ENCODE data around the gene MAPT. TPM values are rescaled to one million over a fixed set of nuclear protein-coding genes. Genes with fewer than 3 reads are reported as not detected.

Gene MAPT
- total RNA-seq, 1 donor from 2014 or later, result 1.1 TPM

DNA sequence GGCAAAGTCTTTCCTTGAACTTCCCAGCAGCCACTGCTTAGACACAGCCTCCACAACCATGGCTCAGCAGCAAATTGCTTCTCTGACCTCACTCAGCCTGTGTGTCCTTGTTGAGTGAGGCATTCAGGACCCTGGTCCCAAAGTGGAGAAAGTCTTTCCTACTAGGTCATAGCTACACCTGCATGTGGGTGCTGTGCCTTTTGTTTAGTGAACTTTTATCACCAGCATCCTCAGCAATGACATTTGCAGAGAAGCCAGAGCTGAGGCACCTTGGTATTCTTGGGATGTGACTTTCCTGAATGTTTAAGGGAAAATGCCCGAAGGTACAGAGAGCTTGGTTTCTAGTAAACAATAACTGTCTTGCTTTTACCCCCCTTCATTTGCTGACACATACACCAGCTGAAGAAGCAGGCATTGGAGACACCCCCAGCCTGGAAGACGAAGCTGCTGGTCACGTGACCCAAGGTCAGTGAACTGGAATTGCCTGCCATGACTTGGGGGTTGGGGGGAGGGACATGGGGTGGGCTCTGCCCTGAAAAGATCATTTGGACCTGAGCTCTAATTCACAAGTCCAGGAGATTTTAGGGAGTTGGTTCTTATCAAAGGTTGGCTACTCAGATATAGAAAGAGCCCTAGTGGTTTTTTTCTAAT, 83.7 kb downstream of the MAPT start:
- Mint-ChIP-seq H3K27me3 (ENCODE audit: low read depth) (no peaks in the 10 kb centered on the region), H3K36me3 (ENCODE audit: low read depth) (no peaks in the 10 kb centered on the region)
- intact Hi-C loops (cut with micrococcal nuclease), result no loop called here

DNA sequence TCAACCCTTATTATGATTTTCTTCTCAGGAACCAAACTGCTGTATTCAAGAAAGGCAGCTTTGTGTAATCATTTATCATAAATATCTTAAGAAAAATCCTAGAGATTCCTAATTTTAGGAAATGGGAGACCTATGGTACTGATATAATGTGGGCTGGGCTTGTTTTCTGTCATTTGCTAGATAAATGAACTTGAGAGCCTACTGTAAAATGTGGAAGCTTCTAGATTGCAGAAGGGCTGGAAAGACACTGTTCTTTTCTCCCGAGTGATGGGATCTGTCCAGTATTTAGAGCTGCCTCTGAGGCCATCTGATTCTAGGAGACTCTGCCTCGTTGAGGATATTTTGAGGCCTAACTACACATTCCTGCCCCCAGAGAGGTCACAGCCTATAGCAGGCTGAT, 84.8 kb downstream of the MAPT start:
- intact Hi-C loops (cut with micrococcal nuclease), result no loop called here
- Mint-ChIP-seq H3K4me3 (ENCODE audit: low read depth) (no peak overlapping the region), H3K9me3 (no peaks in the 10 kb centered on the region), H3K27me3 (ENCODE audit: low read depth) (peaks cover 2% of the 10 kb centered on the region), H3K36me3 (ENCODE audit: low read depth) (no peaks in the 10 kb centered on the region), H3K4me1 (ENCODE audit: low read depth) (no peaks in the 10 kb centered on the region), H3K27ac (no peak overlapping the region)
- DNase-seq (ENCODE audit: low spot score), result no peak

More for the DNA sequence above, 83.7 kb downstream of the MAPT start:
- no peak for DNase-seq (ENCODE audit: low spot score)
- Mint-ChIP-seq H3K4me1 (ENCODE audit: low read depth) (no peaks in the 10 kb centered on the region), H3K4me3 (ENCODE audit: low read depth) (no peak overlapping the region), H3K27ac (no peak overlapping the region), H3K9me3 (no peaks in the 10 kb centered on the region)

DNA sequence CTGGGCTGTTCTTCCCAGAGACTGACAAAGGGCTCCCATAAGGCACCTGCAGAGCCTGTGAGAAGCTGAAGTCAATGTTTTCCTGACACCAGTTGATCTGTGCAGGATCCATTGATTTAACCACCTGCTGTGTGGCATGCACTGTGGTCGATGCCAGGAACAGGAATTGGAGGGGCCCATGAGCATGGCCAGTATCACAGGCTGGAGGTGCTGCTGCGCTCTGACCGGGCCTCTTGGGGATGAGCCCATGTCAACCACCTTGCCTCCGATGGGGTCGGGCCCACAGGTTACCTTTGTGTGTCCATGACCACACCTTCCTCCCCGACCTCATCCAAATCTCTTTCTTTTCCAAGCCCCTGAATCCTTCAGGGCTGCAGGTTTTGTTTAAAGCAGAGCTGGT, 86.5 kb downstream of the MAPT start:
- H3K4me3 Mint-ChIP-seq (ENCODE audit: low read depth), result no peak overlapping the region
- H3K36me3 Mint-ChIP-seq (ENCODE audit: low read depth), result no peaks in the 10 kb centered on the region
- no peak for DNase-seq (ENCODE audit: low spot score)
- H3K27me3 Mint-ChIP-seq (ENCODE audit: low read depth), result peaks cover 7% of the 10 kb centered on the region
- H3K27ac Mint-ChIP-seq, result no peak overlapping the region
- no peaks in the 10 kb centered on the region for H3K9me3 Mint-ChIP-seq
- intact Hi-C loops (cut with micrococcal nuclease), result no loop called here
- H3K4me1 Mint-ChIP-seq (ENCODE audit: low read depth), result no peaks in the 10 kb centered on the region

DNA sequence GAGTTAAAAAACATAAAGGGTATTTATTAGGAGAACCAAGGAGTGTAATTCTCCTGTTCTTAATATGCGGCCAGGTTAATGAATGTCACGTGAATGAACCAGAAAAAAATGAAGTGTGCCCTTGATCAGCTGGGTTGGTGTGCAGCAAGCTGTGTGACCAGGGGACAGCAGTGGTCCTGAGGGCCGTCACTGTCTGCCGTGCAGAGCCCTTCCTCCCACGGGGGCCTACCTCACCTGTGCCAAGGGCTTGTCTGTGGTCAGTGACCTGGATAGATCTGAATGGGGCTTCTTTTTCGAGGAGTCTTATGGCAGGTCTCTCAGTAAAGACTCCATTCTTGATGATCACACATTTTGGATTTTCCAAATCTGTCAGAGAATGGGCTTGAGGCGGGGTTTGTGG, 87.0 kb downstream of the MAPT start:
- H3K9me3 Mint-ChIP-seq, result no peaks in the 10 kb centered on the region
- H3K4me1 Mint-ChIP-seq (ENCODE audit: low read depth), result no peaks in the 10 kb centered on the region
- DNase-seq (ENCODE audit: low spot score), result no peak
- peaks cover 7% of the 10 kb centered on the region for H3K27me3 Mint-ChIP-seq (ENCODE audit: low read depth)
- no peak overlapping the region for H3K4me3 Mint-ChIP-seq (ENCODE audit: low read depth)
- H3K27ac Mint-ChIP-seq, result no peak overlapping the region
- no peaks in the 10 kb centered on the region for H3K36me3 Mint-ChIP-seq (ENCODE audit: low read depth)
- intact Hi-C loops (cut with micrococcal nuclease), result no loop called here

DNA sequence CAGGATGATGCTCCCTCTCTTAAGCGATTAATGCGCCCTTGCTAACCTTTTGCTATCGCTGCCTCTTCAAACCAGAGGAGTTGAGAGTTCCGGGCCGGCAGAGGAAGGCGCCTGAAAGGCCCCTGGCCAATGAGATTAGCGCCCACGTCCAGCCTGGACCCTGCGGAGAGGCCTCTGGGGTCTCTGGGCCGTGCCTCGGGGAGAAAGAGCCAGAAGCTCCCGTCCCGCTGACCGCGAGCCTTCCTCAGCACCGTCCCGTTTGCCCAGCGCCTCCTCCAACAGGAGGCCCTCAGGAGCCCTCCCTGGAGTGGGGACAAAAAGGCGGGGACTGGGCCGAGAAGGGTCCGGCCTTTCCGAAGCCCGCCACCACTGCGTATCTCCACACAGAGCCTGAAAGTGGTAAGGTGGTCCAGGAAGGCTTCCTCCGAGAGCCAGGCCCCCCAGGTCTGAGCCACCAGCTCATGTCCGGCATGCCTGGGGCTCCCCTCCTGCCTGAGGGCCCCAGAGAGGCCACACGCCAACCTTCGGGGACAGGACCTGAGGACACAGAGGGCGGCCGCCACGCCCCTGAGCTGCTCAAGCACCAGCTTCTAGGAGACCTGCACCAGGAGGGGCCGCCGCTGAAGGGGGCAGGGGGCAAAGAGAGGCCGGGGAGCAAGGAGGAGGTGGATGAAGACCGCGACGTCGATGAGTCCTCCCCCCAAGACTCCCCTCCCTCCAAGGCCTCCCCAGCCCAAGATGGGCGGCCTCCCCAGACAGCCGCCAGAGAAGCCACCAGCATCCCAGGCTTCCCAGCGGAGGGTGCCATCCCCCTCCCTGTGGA, 88.6 kb downstream of the MAPT start:
- no peak overlapping the region for H3K27ac Mint-ChIP-seq
- H3K27me3 Mint-ChIP-seq (ENCODE audit: low read depth), result peaks cover 7% of the 10 kb centered on the region

DNA sequence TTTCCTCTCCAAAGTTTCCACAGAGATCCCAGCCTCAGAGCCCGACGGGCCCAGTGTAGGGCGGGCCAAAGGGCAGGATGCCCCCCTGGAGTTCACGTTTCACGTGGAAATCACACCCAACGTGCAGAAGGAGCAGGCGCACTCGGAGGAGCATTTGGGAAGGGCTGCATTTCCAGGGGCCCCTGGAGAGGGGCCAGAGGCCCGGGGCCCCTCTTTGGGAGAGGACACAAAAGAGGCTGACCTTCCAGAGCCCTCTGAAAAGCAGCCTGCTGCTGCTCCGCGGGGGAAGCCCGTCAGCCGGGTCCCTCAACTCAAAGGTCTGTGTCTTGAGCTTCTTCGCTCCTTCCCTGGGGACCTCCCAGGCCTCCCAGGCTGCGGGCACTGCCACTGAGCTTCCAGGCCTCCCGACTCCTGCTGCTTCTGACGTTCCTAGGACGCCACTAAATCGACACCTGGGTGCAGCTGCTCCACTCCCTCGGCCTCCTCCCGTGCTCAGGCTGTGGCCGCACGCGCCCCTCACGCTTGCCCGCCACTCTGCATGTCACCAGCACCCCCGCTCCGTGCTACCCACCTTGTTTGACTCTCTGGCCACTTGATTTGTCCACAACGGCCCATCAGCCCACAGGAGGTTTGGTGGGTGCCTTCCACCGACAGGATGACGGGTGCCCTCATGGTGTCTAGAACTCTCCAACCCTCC, 89.4 kb downstream of the MAPT start:
- intact Hi-C loops (cut with micrococcal nuclease), result no loop called here
- Mint-ChIP-seq H3K27me3 (ENCODE audit: low read depth) (peaks cover 7% of the 10 kb centered on the region), H3K9me3 (no peaks in the 10 kb centered on the region), H3K36me3 (ENCODE audit: low read depth) (no peaks in the 10 kb centered on the region), H3K4me1 (ENCODE audit: low read depth) (no peaks in the 10 kb centered on the region), H3K27ac (no peak overlapping the region), H3K4me3 (ENCODE audit: low read depth) (no peak overlapping the region)
- DNase-seq (ENCODE audit: low spot score), result no peak

More for the DNA sequence above, 88.6 kb downstream of the MAPT start:
- Mint-ChIP-seq H3K4me1 (ENCODE audit: low read depth) (no peaks in the 10 kb centered on the region), H3K36me3 (ENCODE audit: low read depth) (no peaks in the 10 kb centered on the region), H3K4me3 (ENCODE audit: low read depth) (no peak overlapping the region), H3K9me3 (no peaks in the 10 kb centered on the region)
- intact Hi-C loops (cut with micrococcal nuclease), result no loop called here
- DNase-seq (ENCODE audit: low spot score), result no peak

DNA sequence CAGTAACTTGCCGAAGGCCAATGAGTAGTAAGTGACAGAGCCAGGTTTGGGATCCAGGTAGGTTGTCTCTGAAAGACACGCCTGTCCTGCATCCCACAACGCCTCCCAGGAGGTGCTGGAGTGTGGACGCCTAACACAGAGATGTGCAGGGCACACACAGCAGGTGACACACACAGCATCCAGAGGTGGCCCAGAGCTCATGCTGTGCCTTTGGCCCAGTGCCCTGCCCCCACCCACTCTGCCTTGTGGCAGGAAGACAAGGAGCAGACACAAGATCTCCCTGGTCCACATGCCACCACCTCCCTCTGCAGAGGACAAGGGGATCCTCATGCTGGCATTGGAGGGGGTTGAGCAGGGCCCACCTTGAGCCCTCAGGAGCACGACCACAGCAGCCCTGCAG, 90.0 kb downstream of the MAPT start:
- H3K27me3 Mint-ChIP-seq (ENCODE audit: low read depth), result peaks cover 7% of the 10 kb centered on the region
- no peak overlapping the region for H3K4me3 Mint-ChIP-seq (ENCODE audit: low read depth)
- H3K36me3 Mint-ChIP-seq (ENCODE audit: low read depth), result no peaks in the 10 kb centered on the region
- H3K27ac Mint-ChIP-seq, result no peak overlapping the region
- no peak for DNase-seq (ENCODE audit: low spot score)
- intact Hi-C loops (cut with micrococcal nuclease), result no loop called here
- H3K9me3 Mint-ChIP-seq, result no peaks in the 10 kb centered on the region
- no peaks in the 10 kb centered on the region for H3K4me1 Mint-ChIP-seq (ENCODE audit: low read depth)

DNA sequence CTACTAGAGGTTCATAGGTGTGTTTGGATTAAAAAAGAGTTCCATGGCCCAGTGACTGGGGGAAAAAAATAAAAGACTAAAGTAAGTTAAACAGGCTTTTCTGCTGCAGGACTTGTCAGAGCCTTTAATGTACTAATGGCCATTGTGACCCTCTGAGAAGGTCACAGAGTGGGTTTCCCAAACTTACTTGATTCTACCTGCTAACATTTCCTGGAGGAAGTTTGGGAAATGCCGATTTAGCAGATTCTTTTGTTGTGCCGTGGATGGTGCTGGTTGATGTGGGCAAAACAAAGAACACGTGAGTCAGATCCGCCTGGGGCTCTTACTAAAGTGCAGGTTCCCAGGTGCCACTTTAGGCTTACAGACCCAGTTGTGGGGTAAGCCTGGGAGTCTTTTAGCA, 91.1 kb downstream of the MAPT start:
- Mint-ChIP-seq H3K9me3 (no peaks in the 10 kb centered on the region), H3K27me3 (ENCODE audit: low read depth) (peaks cover 7% of the 10 kb centered on the region), H3K36me3 (ENCODE audit: low read depth) (no peaks in the 10 kb centered on the region), H3K4me3 (ENCODE audit: low read depth) (no peak overlapping the region), H3K27ac (no peak overlapping the region), H3K4me1 (ENCODE audit: low read depth) (no peaks in the 10 kb centered on the region)
- intact Hi-C loops (cut with micrococcal nuclease), result no loop called here
- no peak for DNase-seq (ENCODE audit: low spot score)

DNA sequence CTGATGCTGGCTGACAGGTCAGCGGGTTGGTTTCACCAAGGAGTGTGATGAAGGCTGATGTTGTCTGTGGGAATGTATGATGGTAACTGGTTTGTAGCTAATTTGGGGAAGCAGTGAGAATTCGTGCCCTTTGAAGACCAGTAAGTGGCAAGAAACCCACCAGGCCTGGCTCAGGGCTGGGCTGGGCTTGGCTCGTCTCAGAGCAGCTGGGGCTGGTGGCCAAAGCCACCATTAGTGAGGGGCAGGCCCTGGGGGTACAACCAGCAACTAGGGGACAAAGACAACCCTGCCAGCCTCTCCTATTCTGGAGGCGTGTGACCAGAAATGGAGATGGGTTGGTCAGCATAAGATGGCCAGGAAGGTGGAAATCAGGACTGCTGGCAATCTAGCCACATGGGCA, 91.7 kb downstream of the MAPT start:
- no peaks in the 10 kb centered on the region for H3K36me3 Mint-ChIP-seq (ENCODE audit: low read depth)
- H3K9me3 Mint-ChIP-seq, result no peaks in the 10 kb centered on the region
- H3K4me1 Mint-ChIP-seq (ENCODE audit: low read depth), result no peaks in the 10 kb centered on the region
- intact Hi-C loops (cut with micrococcal nuclease), result no loop called here
- no peak for DNase-seq (ENCODE audit: low spot score)
- H3K4me3 Mint-ChIP-seq (ENCODE audit: low read depth), result no peak overlapping the region
- no peak overlapping the region for H3K27ac Mint-ChIP-seq
- peaks cover 7% of the 10 kb centered on the region for H3K27me3 Mint-ChIP-seq (ENCODE audit: low read depth)

DNA sequence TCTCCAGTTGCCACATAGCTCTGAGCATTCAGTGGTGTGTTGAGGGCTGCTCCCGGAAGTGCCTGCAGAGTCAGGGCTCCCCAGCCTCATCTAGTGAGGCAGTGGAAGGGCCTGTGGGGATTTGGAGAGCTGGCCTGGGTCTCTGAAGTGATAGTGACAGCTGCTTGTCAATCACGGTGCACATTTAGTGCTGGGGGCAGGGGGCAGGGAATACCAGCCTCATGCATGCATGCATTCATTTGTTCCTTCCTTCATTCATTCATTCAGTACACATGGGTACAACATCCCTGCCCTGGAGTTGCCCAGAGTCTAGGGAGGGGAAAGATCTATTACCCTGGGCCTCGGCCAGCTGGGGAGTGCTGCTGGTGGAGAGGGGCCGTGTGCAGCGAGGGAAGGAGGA, 93.4 kb downstream of the MAPT start:
- Mint-ChIP-seq H3K4me1 (ENCODE audit: low read depth) (no peaks in the 10 kb centered on the region), H3K27me3 (ENCODE audit: low read depth) (peaks cover 7% of the 10 kb centered on the region), H3K36me3 (ENCODE audit: low read depth) (no peaks in the 10 kb centered on the region), H3K4me3 (ENCODE audit: low read depth) (no peak overlapping the region), H3K27ac (no peak overlapping the region), H3K9me3 (no peaks in the 10 kb centered on the region)
- no peak for DNase-seq (ENCODE audit: low spot score)
- intact Hi-C loops (cut with micrococcal nuclease), result no loop called here

DNA sequence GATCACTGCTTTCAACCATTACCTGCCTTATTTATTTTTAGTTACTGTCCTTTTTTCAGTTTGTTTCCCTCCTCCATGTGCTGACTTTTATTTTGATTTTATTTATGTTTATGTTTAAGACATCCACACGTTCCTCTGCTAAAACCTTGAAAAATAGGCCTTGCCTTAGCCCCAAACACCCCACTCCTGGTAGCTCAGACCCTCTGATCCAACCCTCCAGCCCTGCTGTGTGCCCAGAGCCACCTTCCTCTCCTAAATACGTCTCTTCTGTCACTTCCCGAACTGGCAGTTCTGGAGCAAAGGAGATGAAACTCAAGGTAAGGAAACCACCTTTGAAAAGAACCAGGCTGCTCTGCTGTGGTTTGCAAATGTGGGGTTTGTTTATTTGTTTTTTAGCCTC, 95.4 kb downstream of the MAPT start:
- no peaks in the 10 kb centered on the region for H3K36me3 Mint-ChIP-seq (ENCODE audit: low read depth)
- intact Hi-C loops (cut with micrococcal nuclease), result no loop called here
- H3K9me3 Mint-ChIP-seq, result no peaks in the 10 kb centered on the region
- DNase-seq (ENCODE audit: low spot score), result no peak
- no peak overlapping the region for H3K27ac Mint-ChIP-seq
- H3K4me1 Mint-ChIP-seq (ENCODE audit: low read depth), result no peaks in the 10 kb centered on the region
- H3K27me3 Mint-ChIP-seq (ENCODE audit: low read depth), result peaks cover 5% of the 10 kb centered on the region
- H3K4me3 Mint-ChIP-seq (ENCODE audit: low read depth), result no peak overlapping the region

DNA sequence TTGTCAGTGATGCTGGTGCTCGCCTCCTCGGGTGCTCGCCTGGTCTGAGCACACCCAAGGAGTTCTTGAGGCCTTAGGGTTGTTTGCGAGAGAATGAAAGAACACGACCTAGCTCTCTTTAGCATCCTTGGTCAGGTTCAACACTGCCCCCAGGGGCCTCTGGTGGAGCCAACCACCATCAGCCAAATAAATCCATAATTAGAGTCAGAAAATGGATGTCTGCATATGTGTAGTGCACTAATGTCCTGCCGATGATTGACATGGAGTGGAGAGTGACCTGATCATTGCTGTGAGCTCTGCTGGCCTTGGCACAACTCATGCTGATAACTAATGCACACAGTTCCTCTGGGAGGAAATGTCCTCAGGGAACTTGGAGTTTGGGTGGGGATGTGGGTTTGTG, 96.5 kb downstream of the MAPT start:
- intact Hi-C loops (cut with micrococcal nuclease), result no loop called here
- DNase-seq (ENCODE audit: low spot score), result no peak
- Mint-ChIP-seq H3K27me3 (ENCODE audit: low read depth) (peaks cover under 1% of the 10 kb centered on the region), H3K4me1 (ENCODE audit: low read depth) (no peaks in the 10 kb centered on the region), H3K27ac (no peak overlapping the region), H3K4me3 (ENCODE audit: low read depth) (no peak overlapping the region), H3K36me3 (ENCODE audit: low read depth) (no peaks in the 10 kb centered on the region), H3K9me3 (no peaks in the 10 kb centered on the region)

DNA sequence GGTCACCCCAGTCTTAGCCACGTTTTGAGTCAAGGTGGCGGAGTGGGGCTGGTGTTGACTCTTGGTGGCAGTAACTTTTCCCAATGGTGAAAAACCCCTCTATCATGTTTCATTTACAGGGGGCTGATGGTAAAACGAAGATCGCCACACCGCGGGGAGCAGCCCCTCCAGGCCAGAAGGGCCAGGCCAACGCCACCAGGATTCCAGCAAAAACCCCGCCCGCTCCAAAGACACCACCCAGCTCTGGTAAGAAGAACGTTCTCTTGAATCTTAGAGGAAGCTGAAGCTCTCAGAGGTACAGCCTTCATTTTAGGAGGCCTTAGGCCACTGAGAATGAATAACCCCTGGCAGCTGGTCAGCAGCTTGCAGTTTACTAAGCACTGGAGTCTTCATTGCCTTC, 97.0 kb downstream of the MAPT start:
- Mint-ChIP-seq H3K4me3 (ENCODE audit: low read depth) (no peak overlapping the region), H3K36me3 (ENCODE audit: low read depth) (no peaks in the 10 kb centered on the region), H3K27me3 (ENCODE audit: low read depth) (no peaks in the 10 kb centered on the region), H3K27ac (no peak overlapping the region), H3K9me3 (no peaks in the 10 kb centered on the region), H3K4me1 (ENCODE audit: low read depth) (no peaks in the 10 kb centered on the region)
- no peak for DNase-seq (ENCODE audit: low spot score)
- intact Hi-C loops (cut with micrococcal nuclease), result no loop called here
